ENCODE data around the gene KDM6B. TPM values are rescaled to one million over a fixed set of nuclear protein-coding genes. Genes with fewer than 3 reads are reported as not detected.

Gene KDM6B
- total and polyA plus RNA-seq, 9 of the 15 experiments (the other 6 are each of a cell fraction or from before 2014, with no cell fraction given) = 0.01 to 22.9 (median 2.2) TPM

- TF ChIP-seq, protein P1, sequence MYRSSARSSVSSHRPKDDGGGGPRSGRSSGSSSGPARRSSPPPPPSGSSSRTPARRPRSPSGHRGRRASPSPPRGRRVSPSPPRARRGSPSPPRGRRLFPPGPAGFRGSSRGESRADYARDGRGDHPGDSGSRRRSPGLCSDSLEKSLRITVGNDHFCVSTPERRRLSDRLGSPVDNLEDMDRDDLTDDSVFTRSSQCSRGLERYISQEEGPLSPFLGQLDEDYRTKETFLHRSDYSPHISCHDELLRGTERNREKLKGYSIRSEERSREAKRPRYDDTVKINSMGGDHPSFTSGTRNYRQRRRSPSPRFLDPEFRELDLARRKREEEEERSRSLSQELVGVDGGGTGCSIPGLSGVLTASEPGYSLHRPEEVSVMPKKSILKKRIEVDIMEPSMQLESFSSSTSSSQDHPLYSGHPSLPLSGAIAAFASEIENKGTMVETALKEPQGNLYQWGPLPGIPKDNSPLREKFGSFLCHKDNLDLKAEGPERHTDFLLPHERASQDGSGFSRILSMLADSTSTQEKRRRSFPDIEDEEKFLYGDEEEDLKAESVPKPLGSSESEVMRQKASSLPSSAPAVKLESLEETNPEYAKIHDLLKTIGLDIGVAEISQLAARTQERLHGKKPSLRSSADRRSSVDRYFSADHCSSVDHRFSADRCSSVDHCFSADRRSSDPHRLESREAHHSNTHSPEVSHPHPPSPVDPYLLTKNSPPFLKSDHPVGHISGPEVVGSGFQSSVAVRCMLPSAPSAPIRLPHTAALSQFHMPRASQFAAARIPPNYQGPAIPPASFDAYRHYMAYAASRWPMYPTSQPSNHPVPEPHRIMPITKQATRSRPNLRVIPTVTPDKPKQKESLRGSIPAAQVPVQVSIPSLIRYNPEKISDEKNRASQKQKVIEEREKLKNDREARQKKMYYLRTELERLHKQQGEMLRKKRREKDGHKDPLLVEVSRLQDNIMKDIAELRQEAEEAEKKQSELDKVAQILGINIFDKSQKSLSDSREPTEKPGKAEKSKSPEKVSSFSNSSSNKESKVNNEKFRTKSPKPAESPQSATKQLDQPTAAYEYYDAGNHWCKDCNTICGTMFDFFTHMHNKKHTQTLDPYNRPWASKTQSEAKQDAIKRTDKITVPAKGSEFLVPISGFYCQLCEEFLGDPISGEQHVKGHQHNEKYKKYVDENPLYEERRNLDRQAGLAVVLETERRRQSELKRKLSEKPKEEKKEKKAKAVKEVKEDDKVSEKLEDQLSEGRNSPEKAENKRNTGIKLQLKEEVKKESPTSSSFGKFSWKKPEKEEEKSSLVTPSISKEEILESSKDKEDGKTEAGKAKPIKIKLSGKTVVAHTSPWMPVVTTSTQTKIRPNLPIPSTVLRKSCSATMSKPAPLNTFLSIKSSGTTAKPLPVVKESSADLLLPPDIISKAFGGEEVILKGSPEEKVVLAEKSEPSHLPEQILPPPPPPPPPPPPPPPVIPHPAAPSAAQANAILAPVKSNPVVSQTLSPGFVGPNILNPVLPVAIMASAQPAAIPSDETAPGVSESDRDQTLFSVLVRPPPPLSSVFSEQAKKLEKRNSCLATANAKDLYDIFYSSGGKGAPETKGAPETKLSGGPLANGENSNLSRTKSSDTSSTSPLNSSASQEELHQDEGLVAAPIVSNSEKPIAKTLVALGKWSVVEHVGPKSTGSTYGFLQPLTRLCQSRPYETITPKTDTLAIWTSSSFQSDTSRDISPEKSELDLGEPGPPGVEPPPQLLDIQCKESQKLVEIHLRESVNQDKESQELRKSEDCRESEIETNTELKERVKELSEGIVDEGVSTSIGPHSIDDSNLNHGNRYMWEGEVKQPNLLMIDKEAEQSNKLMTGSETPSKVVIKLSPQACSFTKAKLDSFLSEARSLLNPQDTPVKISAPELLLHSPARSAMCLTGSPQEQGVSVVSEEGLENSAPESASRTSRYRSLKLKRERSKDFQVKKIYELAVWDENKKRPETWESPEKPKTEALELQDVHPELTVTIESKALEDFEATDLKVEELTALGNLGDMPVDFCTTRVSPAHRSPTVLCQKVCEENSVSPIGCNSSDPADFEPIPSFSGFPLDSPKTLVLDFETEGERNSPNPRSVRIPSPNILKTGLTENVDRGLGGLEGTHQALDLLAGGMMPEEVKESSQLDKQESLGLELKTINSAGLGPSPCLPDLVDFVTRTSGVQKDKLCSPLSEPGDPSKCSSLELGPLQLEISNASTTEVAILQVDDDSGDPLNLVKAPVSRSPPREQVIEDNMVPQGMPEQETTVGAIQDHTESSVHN (IDR thresholded peaks at IDR 0.05; ENCODE audit: borderline replicate concordance in 1 of 2, low read depth in 1 of 2) = no peak
- no peak for TF ChIP-seq SRSF1 (IDR thresholded peaks at IDR 0.05; ENCODE audit: low read depth, low read length)
- TF ChIP-seq CREM (IDR thresholded peaks at IDR 0.05; ENCODE audit: low read depth) = peak; percentile 77
- TF ChIP-seq, protein P2, sequence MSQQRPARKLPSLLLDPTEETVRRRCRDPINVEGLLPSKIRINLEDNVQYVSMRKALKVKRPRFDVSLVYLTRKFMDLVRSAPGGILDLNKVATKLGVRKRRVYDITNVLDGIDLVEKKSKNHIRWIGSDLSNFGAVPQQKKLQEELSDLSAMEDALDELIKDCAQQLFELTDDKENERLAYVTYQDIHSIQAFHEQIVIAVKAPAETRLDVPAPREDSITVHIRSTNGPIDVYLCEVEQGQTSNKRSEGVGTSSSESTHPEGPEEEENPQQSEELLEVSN (IDR thresholded peaks at IDR 0.05; ENCODE audit: borderline replicate concordance in 1 of 2, extremely low read depth in 1 of 2, insufficient read depth in 1 of 2, insufficient read length in 1 of 2, low read depth in 1 of 2, low read length in 1 of 2, poor library complexity in 1 of 2, severe bottlenecking in 1 of 2) = peak in 1 of 2 experiments; percentile 26
- TF ChIP-seq PHB (CRISPR knock-in tag; IDR thresholded peaks at IDR 0.05) = no peak
- TF ChIP-seq GATAD2A (IDR thresholded peaks at IDR 0.05) = no peak
- TF ChIP-seq ATF7 (IDR thresholded peaks at IDR 0.05) = peak; percentile 59; the same call in 1 of the 2 replicates
- no peak for TF ChIP-seq ELK3 (CRISPR knock-in tag; IDR thresholded peaks at IDR 0.05)
- TF ChIP-seq MTA1 (IDR thresholded peaks at IDR 0.05; ENCODE audit: borderline replicate concordance) = no peak
- TF ChIP-seq SMARCA5 (IDR thresholded peaks at IDR 0.05) = no peak
- TF ChIP-seq UBTF (IDR thresholded peaks at IDR 0.05; ENCODE audit: borderline replicate concordance in 1 of 2, low read depth in 2 of 2, low read length in 2 of 2) = no peak
- TF ChIP-seq IFI16 (CRISPR knock-in tag; IDR thresholded peaks at IDR 0.05) = no peak
- no peak for TF ChIP-seq ZSCAN32 (CRISPR knock-in tag; IDR thresholded peaks at IDR 0.05)
- TF ChIP-seq CSDE1 (IDR thresholded peaks at IDR 0.05) = no peak
These were observed 10.5 kb downstream of the KDM6B start (continued) for GRCh38 chr17:7844292-7845154.

All from K562 (cell line).